Measurements from ENCODE around the gene THOC6. TPM values are rescaled to one million over a fixed set of nuclear protein-coding genes. Genes with fewer than 3 reads are reported as not detected.
"Not testable (repeated sequence)": the region's sequence is repeated elsewhere in the genome, so short reads cannot be mapped to it uniquely, and the experiment has no call there.

Gene THOC6
- total RNA-seq, 6 experiments from 2014 or later, result 7.7 to 15.7 (median 9.7) TPM

DNA sequence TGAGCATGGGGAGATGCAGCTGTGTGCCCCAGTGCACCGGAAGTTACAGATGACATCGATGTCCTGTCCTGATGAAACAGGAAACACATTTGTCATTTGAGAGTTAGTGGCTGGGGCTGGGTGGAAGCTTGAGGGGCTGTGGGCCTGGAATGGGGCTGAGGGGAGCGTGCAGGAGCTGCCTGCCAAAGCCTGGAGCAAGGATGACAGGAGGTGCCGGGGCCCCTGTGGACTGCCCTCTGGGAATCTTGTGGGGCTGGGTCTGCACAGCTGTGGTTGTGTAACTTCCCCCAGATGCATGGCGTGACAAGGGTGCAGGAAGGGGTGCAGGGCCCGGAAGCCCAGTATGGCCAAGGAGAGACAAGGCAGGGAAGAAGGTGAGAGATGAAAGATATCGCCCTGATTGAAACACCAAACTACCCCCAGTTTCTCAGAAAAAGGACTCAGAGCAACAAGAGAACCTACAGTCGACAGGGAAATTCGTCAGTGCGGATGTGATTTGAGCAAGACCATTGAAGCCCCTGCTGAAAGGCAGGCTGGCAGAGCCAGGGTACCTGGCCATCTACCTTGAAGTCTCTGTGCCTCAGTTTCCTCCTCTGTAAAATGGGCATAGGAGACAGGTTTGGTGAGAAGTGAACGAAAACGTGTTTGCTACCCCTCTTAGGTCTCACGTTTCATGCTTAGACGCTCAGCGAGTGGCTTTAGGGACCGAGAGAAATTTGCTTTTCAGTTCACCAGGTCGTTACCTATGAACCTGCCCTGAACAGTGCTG lies 31.3 kb downstream of the THOC6 start:
- TF ChIP-seq CTCF (IDR thresholded peaks at IDR 0.05) (no peak), POLR2A (IDR thresholded peaks at IDR 0.05) (no peak)
- no peak for ATAC-seq
- H3K27ac ChIP-seq, result peak overlapping the region in 1 of 3 donors; percentile 4
- DNase-seq, result no peak
- intact Hi-C loops (cut with DNase I), result no loop called here
- WGBS (ENCODE audit: insufficient coverage, low coverage, low lambda C conversion rate, missing lambda C conversion rate), result 67% methylated on average over 10 of the region's 17 CpGs
- H3K36me3 ChIP-seq, result no peaks in the 10 kb centered on the region
- H3K9me3 ChIP-seq, result no peaks in the 10 kb centered on the region
- H3K4me3 ChIP-seq, result no peak overlapping the region
- no peaks in the 10 kb centered on the region for H3K27me3 ChIP-seq
- peaks cover 0 to 12% (median 2%) of the 10 kb centered on the region in 4 donors for H3K4me1 ChIP-seq

DNA sequence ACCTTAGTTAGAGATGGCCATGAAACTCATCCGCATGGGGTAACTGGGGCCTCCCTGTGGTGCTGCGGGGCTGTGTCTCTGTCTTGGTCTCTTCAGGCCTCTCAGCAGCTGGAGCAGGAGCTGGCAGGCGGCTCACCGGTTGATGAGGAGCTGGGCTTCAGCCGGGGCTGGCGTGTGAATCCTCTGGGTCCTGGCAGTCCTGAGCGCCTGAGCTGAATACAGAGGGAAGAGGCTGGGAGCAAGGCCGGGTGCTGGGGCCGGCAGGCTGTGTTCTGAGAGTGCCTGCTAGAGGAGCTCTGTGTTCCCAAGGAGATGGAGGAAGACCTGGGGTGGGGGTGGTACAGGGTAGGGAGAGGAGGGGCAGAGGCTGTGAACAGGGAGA lies 31.9 kb downstream of the THOC6 start:
- H3K9me3 ChIP-seq; H3K27me3 ChIP-seq; DNase-seq; ATAC-seq; intact Hi-C loops (cut with DNase I); H3K36me3 ChIP-seq; H3K4me3 ChIP-seq: not testable (repeated sequence)
- 65% methylated on average over 2 of the region's 9 CpGs for WGBS (ENCODE audit: insufficient coverage, low coverage, low lambda C conversion rate, missing lambda C conversion rate)
- Histone ChIP-seq H3K4me1 (peaks cover 0 to 17% (median 3%) of the 10 kb centered on the region in 4 donors), H3K27ac (peak overlapping the region in 1 of 3 donors; percentile 4)

- peaks cover 0 to 17% (median 3%) of the 10 kb centered on the region in 4 donors for H3K4me1 ChIP-seq
- DNase-seq (no peak), ATAC-seq (no peak)
- H3K27ac ChIP-seq, result no peak overlapping the region
- H3K4me3 ChIP-seq, result no peak overlapping the region
- intact Hi-C loops (cut with DNase I), result no loop called here
- WGBS (ENCODE audit: insufficient coverage, low coverage, low lambda C conversion rate, missing lambda C conversion rate), result 87% methylated on average over 10 of the region's 19 CpGs
- H3K27me3 ChIP-seq, result no peaks in the 10 kb centered on the region
- H3K36me3 ChIP-seq, result no peaks in the 10 kb centered on the region
- no peaks in the 10 kb centered on the region for H3K9me3 ChIP-seq
- no peak for TF ChIP-seq CTCF (IDR thresholded peaks at IDR 0.05)
- TF ChIP-seq POLR2A (IDR thresholded peaks at IDR 0.05), result no peak
These were observed 32.7 kb downstream of the THOC6 start for GRCh38 chr16:3056336-3057180.

DNA sequence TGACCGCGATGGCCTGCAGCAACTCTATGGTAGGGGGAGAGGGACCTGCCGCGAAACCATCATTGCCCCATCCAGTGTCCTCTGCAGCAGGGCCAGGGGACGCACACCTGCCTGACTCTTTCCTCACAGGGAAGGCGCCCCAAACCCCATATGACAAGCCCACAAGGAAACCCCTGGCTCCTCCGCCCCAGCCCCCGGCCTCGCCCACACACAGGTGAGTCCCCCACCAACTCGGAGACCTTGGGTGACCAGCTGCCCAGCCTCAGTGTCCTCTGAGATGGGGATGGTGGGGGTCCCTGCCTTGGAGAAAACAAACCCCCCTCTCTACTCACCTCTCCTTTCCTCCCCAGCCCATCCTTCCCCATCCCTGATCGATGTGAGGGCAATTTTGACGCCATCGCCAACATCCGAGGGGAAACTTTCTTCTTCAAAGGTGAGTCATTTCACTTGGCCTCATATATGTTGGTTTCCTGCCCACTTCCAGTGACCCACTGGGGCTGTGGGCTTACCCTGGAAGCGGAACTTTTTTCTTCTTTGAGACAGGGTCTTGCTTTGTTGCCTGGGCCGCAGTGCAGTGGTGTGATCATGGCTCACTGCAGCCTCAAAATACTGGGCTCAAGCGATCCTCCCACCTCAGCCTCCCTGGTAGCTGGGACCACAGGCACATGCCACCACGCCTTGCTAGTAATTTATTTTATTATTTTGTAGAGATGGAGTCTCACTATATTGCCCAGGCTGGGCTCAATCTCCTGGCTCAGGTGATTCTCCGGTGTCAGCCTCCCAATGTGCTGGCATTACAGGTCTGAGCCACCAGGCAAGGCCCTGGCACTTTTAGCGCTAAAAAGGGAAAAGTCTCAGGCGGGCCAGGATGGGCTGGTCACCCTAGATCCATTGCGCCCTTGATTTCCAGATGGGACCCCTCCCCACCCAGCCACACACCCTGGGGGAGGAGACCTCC lies 33.6 kb downstream of the THOC6 start:
- H3K27ac ChIP-seq, result no peak overlapping the region
- peaks cover 0 to 17% (median 3%) of the 10 kb centered on the region in 4 donors for H3K4me1 ChIP-seq
- no peak for TF ChIP-seq CTCF (IDR thresholded peaks at IDR 0.05)
- TF ChIP-seq POLR2A (IDR thresholded peaks at IDR 0.05), result no peak
- ATAC-seq (no peak), DNase-seq (no peak)
- no peaks in the 10 kb centered on the region for H3K36me3 ChIP-seq
- H3K27me3 ChIP-seq, result no peaks in the 10 kb centered on the region
- H3K4me3 ChIP-seq, result peak overlapping the region; percentile 93 to 96 (median 94)
- H3K9me3 ChIP-seq, result no peaks in the 10 kb centered on the region
- 91% methylated on average over 8 of the region's 22 CpGs for WGBS (ENCODE audit: insufficient coverage, low coverage, low lambda C conversion rate, missing lambda C conversion rate)
- intact Hi-C loops (cut with DNase I), result no loop called here
